IPS-18a (cell line): ENCODE measurements around the gene TNFAIP8L2.
"Not testable (repeated sequence)": the region's sequence is repeated elsewhere in the genome, so short reads cannot be mapped to it uniquely, and the experiment has no call there.

Experiments
- H3K27ac ChIP-seq: one replicate; pipeline ENCODE4 v1.5.1; 2013; ENCODE audit warnings: low read length
- H3K27me3 ChIP-seq: one replicate; pipeline ENCODE4 v1.6.1; 2013; ENCODE audit warnings: mild to moderate bottlenecking, low read length; ENCODE audit not compliant: control insufficient read depth, insufficient read depth
- H3K36me3 ChIP-seq: one replicate; pipeline ENCODE4 v1.6.1; 2013; ENCODE audit warnings: low read depth, low read length; ENCODE audit not compliant: control insufficient read depth
- H3K4me1 ChIP-seq: one replicate; pipeline ENCODE4 v1.6.1; 2013; ENCODE audit warnings: low read depth, low read length; ENCODE audit not compliant: control insufficient read depth
- H3K4me3 ChIP-seq: one replicate; pipeline ENCODE4 v1.5.1; 2013; ENCODE audit warnings: low read length
- H3K9ac ChIP-seq: one replicate; pipeline ENCODE4 v1.6.1; 2013; ENCODE audit warnings: mild to moderate bottlenecking, low read length, moderate library complexity
- H3K9me3 ChIP-seq: one replicate; pipeline ENCODE4 v1.6.1; 2013; ENCODE audit warnings: low read depth, low read length; ENCODE audit not compliant: control insufficient read depth

TNFAIP8L2 gene

GRCh38 chr1:151194894-151195594 lies 38.6 kb downstream of the TNFAIP8L2 start:
- H3K9ac ChIP-seq, H3K27me3 ChIP-seq, H3K36me3 ChIP-seq, H3K27ac ChIP-seq, H3K4me3 ChIP-seq, H3K4me1 ChIP-seq, H3K9me3 ChIP-seq: not testable (repeated sequence)

GRCh38 chr1:151196292-151196800 lies 39.9 kb downstream of the TNFAIP8L2 start:
- no peaks in the 10 kb centered on the region for H3K27me3 ChIP-seq
- H3K36me3 ChIP-seq, result no peaks in the 10 kb centered on the region
- no peak overlapping the region for H3K9ac ChIP-seq
- no peak overlapping the region for H3K4me3 ChIP-seq
- no peak overlapping the region for H3K27ac ChIP-seq
- H3K4me1 ChIP-seq, result peaks cover 10% of the 10 kb centered on the region
- no peaks in the 10 kb centered on the region for H3K9me3 ChIP-seq

GRCh38 chr1:151197863-151198253 lies 41.4 kb downstream of the TNFAIP8L2 start:
- no peak overlapping the region for H3K27ac ChIP-seq
- H3K9me3 ChIP-seq, result no peaks in the 10 kb centered on the region
- no peaks in the 10 kb centered on the region for H3K27me3 ChIP-seq
- H3K36me3 ChIP-seq, result peaks cover 11% of the 10 kb centered on the region
- peaks cover 10% of the 10 kb centered on the region for H3K4me1 ChIP-seq
- H3K9ac ChIP-seq, result peak overlapping the region; percentile 99
- H3K4me3 ChIP-seq, result peak overlapping the region; percentile 100

- peaks cover 16% of the 10 kb centered on the region for H3K36me3 ChIP-seq
- H3K9ac ChIP-seq, result peak within 1 kb of the TSS; percentile 99
- H3K4me1 ChIP-seq, result peaks cover 10% of the 10 kb centered on the region
- H3K9me3 ChIP-seq, result no peaks in the 10 kb centered on the region
- H3K27me3 ChIP-seq, result no peaks in the 10 kb centered on the region
- H3K4me3 ChIP-seq, result peak within 1 kb of the TSS; percentile 100
- H3K27ac ChIP-seq, result peak within 1 kb of the TSS; percentile 94
These were observed 42.0 kb downstream of the TNFAIP8L2 start, which contains the start of gene PIP5K1A for GRCh38 chr1:151198254-151199127. Gene PIP5K1A (plus strand): TSS chr1:151198552. CDS start chr1:151198997, 445 bp downstream.

- Histone ChIP-seq H3K9me3 (no peaks in the 10 kb centered on the region), H3K27me3 (no peaks in the 10 kb centered on the region), H3K9ac (peak overlapping the region; percentile 99), H3K27ac (no peak overlapping the region), H3K4me3 (peak overlapping the region; percentile 100), H3K36me3 (peaks cover 21% of the 10 kb centered on the region), H3K4me1 (peaks cover 10% of the 10 kb centered on the region)
These were observed 43.6 kb downstream of the TNFAIP8L2 start for GRCh38 chr1:151199873-151200581.

GRCh38 chr1:151205381-151205965 lies 49.0 kb downstream of the TNFAIP8L2 start:
- H3K9me3 ChIP-seq, H3K4me3 ChIP-seq, H3K27me3 ChIP-seq, H3K4me1 ChIP-seq, H3K27ac ChIP-seq, H3K9ac ChIP-seq: not testable (repeated sequence)
- H3K36me3 ChIP-seq, result peaks cover 43% of the 10 kb centered on the region
